Stimulated activated CD8-positive, alpha-beta memory T cell treated with anti-CD3 and anti-CD28 coated beads, Interleukin-7, amount 100 ng/mL, for 48 hours (primary cell): ENCODE measurements around the gene TARM1.

ENCODE experiments used
- DNase-seq, 2 donors: peaks; one replicate each; pipeline ENCODE4 v3.0.0-alpha.2; 2020; ENCODE audit warnings: low read depth in 1 of 2; ENCODE audit errors: extremely low read depth in 1 of 2

The TARM1 gene

DNA sequence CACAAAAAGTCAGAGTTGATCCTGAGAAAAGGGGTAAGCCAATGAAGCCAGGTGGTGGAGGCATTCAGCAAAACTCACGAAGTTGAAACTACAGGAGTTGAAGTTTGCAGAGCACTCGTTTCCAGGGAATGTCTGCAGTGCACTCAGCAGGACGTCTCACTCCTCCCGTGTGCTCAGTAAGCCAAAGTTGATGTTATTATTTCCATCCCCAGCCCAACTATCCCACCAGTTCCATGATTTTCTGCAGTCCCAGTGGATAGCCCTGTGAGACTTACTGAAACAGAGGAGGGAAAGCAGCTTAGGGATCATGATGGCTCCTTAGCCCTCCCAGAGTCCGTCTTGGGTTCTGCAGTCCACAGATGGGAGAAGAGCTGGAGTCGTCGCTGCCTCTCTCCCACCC is at the start of gene TARM1:
TSS of gene TARM1 (minus strand) at position 334 of the 400 bp plus-strand sequence. CDS start at position 309, 25 bp downstream.
- no peak for DNase-seq

DNA sequence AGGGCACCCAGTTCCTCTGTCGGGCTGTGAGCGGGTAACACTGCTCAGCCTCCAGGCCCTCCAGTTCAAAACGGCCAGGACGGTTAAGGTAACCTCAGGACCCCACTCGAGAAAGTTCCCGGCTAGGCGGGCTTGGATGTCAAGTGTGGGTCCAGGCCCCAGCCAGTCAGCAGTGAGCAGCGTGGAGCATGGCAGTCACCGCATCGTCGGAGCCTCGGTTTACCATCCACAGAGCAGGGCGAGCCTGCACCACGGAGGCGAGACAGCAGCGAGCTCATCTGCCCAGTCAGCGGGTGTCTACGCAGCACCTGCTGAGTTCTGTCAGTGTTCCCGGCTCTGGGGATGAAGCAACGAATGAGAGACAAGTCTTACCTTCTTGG is 48.4 kb upstream of the TARM1 start:
- DNase-seq = no peak

GRCh38 chr19:54128796-54129616 is 47.8 kb upstream of the TARM1 start:
- no peak for DNase-seq

- DNase-seq = no peak
Measured at GRCh38 chr19:54128441-54128725, 47.2 kb upstream of the TARM1 start.

DNA sequence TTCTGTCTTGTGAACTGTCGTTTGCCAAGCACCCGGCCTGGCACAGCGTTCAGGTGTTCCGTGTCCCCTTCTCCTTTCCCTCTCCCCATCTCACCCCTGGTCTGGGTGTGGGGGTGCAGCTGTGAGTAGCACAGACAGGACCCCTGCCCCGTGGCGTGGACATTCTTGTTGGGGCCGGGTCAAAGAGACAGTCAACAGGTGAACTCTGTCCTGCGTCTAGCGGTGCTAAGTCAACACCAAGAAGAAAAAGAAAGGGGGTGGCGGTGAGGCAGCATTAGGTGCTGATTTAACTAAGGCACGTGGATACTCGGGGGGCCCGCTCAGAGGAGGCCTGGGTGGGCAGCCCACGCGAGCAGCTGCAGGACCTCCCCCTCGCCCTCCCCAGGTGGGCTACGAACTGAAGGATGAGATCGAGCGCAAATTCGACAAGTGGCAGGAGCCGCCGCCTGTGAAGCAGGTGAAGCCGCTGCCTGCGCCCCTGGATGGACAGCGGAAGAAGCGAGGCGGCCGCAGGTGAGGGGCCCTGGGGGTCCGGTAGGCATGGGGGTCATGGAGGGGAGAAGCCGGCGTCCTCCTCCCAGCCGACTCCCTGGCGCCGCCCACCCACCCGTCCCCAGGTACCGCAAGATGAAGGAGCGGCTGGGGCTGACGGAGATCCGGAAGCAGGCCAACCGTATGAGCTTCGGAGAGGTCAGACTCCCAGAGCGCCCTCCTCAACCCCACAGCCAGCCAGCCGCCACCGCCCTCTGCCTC is 46.7 kb upstream of the TARM1 start:
- no peak for DNase-seq

DNA sequence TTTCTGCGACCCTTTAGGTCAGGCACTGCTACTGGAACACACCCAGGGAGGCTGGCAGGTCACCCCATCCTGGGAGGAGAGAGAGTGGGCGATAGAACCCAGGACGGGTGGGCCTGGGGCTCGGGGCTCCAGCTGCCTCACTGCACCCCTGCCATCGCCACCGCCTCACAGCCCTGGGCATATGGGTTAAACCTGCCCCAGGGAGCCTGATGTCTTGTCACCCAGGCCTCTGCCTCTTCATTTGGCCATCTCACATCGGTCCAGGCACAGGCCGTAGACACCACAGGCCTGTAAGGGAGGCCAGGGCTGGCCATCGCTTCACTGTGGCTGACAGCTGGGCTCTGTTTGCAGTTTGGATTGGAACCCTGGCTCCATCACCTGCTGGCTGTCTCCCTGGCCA is 44.5 kb upstream of the TARM1 start:
- DNase-seq = no peak

DNA sequence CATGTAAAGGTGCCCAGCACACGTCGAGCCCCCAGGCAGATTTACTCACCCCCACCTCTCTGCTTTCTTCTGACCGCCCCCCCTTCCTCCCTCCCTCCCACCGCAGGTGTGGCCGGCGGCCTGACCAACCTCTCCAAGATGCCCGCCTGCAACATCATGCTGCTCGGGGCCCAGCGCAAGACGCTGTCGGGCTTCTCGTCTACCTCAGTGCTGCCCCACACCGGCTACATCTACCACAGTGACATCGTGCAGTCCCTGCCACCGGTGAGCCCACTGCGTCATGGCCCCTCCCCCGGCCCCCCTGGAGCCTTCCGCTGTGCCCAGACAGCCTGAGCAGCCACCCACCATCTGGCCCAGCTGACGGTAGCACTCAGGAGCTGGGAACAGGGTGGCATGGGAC is 43.2 kb upstream of the TARM1 start:
- no peak for DNase-seq

GRCh38 chr19:54123682-54124081 is 42.5 kb upstream of the TARM1 start:
- no peak for DNase-seq

DNA sequence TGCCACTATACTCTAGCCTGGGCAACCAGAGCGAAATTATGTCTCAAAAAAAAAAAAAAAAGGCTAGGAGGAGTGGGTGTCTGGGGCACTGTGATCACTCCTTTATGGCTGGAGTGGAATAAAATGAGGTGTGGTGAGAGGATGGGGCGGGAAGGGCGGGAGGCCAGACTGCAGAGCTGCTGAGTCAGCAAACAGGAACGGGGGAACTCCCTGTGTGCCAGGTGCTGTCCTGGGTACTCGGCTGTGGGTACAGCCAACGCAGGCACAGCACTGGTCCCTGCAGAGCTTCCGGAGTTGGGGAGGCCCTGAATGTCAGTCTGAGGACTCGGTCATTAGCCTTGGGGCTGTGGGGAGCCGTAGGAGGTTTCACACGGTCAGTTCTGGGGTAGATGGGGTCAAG is 40.1 kb upstream of the TARM1 start:
- no peak for DNase-seq

- peak; percentile 89 to 96 for DNase-seq
Measured at GRCh38 chr19:54115109-54116063, 34.2 kb upstream of the TARM1 start, which contains the start of the genes PRPF31 and TFPT. Gene PRPF31, plus strand, starts transcription at chr19:54115754. Its CDS starts 2,525 bp downstream, at chr19:54118279. Gene TFPT, minus strand, starts transcription at chr19:54115657. Its CDS starts 388 bp downstream, at chr19:54115269.

DNA sequence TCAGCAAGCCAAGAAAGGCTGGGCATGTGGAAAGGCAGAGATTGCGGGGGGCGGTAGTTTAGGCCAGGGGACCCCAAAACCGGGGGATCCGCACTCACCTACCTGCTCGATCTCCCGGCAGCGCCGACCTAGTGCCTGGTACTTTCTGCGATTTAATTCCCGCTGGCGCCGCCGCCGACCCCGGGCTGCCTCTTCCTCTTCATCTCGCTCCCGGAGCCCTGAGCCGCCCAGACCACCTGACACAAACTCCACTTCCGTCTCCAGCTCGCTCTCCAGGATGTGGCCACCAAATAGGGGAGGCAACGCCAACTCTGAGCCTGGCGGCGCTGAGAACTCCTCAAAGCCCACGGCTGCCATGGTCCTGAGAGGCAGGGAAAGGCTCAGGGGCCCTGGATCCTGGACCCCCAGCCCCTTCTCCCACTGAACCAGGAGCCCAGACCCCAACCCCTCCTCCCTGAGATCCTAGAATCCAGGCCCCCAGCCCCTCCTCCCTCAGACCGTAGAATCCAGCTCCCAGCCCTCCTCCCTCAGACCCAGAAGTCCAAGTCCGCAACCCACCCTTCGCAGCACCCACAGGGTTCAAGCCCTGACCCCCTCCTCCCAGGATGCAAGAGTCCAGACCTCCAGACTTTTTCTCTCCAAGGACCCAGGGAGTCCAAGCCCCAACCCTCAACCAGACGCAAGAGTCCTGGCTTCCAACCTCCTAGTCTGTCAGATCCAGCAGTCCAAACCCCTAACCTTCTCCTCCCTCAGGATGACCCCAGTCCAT is 33.4 kb upstream of the TARM1 start:
- DNase-seq = peak in 1 of 2 donors; percentile 28

- no peak for DNase-seq
Measured at GRCh38 chr19:54109651-54110050, 28.5 kb upstream of the TARM1 start.

DNA sequence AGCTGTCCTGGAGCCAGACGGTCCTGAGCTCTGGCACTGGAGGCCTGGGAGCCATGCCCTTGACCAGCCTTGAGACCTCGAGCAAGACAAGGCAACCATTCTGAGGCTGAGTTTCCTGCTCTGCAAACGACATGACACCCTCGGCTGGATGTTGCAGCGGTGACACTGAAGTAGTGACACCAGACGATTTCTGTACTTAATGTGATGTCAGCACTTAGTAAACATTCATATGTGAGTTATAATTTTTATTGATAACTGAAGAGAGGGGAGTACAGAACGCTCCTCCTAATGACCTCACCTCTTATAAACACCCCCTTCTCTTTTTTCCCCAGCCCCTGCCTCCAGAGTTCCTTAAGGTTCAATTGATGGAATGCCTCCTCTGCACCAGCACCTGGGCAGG is 27.3 kb upstream of the TARM1 start:
- no peak for DNase-seq

DNA sequence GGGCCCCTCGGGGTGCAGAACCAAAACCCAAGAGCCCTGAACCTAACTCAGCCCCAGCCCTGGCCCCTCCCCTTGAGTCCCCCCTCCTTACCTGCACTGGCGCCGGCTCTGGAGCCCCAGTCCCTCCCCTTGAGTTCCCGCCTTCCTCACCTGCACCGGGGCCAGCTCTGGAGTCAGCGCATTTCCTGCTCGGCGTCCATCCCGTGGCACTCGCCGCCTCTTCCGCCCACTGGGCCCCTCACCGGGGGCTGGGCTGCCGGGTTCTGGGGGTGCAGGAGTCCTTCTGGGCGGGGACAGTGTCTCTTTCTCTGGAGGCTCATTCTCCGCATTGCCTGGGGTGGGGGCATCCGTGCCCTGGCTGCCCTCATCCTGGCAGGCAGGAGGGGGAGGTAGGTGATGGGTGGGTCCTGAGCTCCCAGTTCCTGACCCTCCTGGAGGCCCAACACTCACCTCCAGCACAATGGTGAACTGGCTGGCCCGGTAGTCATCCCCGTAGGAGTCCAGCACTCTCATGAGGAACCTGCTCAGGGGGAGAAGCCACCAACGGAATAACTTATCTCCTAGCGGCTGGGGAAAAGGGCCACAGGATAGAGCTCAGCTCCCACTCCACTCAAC is 26.8 kb upstream of the TARM1 start:
- DNase-seq = no peak

DNA sequence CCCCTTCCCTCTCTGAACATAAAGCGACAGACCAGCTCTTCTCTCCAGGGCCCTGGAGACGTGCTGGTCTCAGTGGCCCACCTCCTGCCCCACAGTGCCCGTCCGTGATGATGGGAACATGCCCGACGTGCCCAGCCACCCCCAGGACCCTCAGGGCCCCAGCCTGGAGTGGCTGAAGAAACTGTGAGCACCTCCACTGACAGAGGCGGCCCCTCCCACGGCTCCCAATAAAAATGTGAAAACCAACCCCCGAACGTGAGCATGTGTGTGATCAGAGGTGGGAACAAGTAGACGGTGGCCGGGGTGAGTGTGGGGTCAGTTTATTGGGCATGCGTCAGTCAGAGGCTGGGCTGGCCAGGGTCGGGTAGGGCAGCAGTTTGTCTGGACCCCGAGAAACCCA is 25.6 kb upstream of the TARM1 start:
- DNase-seq = no peak

GRCh38 chr19:54105796-54106195 is 24.6 kb upstream of the TARM1 start:
- no peak for DNase-seq

DNA sequence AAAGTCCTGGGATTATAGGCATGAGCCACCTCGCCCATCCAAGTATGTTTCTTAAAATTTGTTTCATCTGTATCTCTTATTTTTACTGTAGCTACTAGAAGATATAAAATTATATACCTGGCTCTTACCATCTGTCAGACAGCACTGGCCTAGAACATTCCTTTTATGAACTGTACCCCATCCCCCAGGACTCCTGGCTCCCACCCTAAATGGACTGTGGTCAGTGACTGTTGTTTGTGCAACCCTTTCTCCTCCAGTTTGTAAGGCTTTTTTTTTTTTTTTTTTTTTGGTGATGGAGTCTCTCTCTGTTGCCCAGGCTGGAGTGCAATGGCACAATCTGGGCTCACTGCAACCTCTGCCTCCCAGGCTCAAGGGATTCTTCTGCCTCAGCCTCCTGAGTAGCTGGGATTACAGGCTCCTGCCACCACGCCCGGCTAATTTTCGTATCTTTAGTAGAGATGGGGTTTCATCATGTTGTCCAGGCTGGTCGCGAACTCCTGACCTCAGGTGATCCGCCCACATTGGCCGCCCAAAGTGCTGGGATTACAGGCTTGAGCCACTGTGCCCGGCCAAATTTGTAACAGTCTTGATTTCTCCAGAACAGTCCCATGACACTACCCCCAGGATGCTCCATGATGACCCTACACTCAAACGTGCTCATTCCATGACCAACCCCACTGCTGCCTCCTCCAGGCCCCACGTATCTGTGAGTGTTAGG is 24.0 kb upstream of the TARM1 start:
- no peak for DNase-seq

DNA sequence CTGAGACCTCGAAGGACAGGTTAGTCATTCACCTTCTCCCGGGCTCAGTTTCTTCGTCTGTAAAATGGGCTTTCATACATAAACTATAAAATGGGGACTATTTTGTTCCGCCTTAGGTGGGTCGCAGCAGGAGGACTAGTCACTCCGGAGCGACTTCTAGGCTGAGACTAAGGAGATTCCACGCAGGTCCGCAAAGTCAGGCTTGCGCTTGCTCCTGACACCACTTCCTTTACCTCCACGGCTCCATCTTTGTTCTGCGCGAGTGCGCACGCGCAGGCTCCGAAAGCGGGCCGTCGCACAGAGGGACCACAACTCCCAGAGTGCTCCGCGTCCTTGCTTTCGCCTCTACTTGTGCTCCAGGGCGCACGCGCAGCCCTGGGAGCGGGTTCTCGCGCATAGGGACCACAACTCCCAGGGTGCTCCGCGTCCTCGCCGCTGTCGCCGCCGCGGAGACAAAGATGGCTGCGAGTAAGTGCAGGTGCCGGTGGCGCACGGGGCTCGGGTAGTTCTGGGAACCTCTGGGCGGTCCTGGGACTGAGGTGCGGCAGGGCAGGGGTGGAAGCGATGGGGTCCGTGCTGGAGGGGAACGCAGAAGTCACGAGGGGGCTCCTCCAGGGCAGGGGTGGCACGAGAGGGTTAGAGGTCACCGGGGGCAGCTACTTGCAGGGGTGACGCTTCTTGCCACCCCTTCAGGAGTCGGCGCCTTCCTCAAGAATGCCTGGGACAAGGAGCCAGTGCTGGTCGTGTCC is 21.4 kb upstream of the TARM1 start, which contains the start of gene NDUFA3:
TSS of gene NDUFA3 (plus strand) at position 435 of the 749 bp plus-strand sequence. CDS start at position 459, 24 bp downstream.
- peak; percentile 94 to 97 for DNase-seq
